Fibroblast of peridontal ligament (primary cell): ENCODE results near the gene NGLY1.

ENCODE experiments used
- DNase-seq: peaks from one replicate; pipeline ENCODE4 v3.0.0-alpha.2; 2010; ENCODE audit errors: extremely low read depth

Gene NGLY1

GRCh38 chr3:25782938-25783660 is at the start of gene NGLY1:
Gene NGLY1, minus strand, starts transcription at chr3:25783443. Its CDS starts 53 bp downstream, at chr3:25783390.
- DNase-seq = peak; percentile 66

- DNase-seq = peak; percentile 61
Measured at GRCh38 chr3:25831578-25831977, 48.3 kb upstream of the NGLY1 start.

- no peak for DNase-seq
Measured at GRCh38 chr3:25830373-25831280, 47.4 kb upstream of the NGLY1 start.

- DNase-seq = no peak
Measured at GRCh38 chr3:25826510-25826909, 43.3 kb upstream of the NGLY1 start.

GRCh38 chr3:25823314-25823713 is 40.1 kb upstream of the NGLY1 start:
- DNase-seq = no peak

GRCh38 chr3:25821746-25822573 is 38.7 kb upstream of the NGLY1 start:
- DNase-seq = no peak

GRCh38 chr3:25820816-25821486 is 37.7 kb upstream of the NGLY1 start:
- DNase-seq = no peak

- peak; percentile 99 for DNase-seq
Measured at GRCh38 chr3:25820366-25820765, 37.1 kb upstream of the NGLY1 start.

GRCh38 chr3:25818335-25818734 is 35.1 kb upstream of the NGLY1 start:
- no peak for DNase-seq

- DNase-seq = no peak
Measured at GRCh38 chr3:25817638-25818037, 34.4 kb upstream of the NGLY1 start.

- DNase-seq = no peak
Measured at GRCh38 chr3:25817107-25817506, 33.9 kb upstream of the NGLY1 start.

- no peak for DNase-seq
Measured at GRCh38 chr3:25812644-25813043, 29.4 kb upstream of the NGLY1 start.

- no peak for DNase-seq
Measured at GRCh38 chr3:25804676-25805075, 21.4 kb upstream of the NGLY1 start.

- DNase-seq = no peak
Measured at GRCh38 chr3:25803833-25804232, 20.6 kb upstream of the NGLY1 start.

- no peak for DNase-seq
Measured at GRCh38 chr3:25801786-25802185, 18.5 kb upstream of the NGLY1 start.

GRCh38 chr3:25789596-25790556 is 6.6 kb upstream of the NGLY1 start, which contains the start of gene OXSM:
Gene OXSM, plus strand, starts transcription at chr3:25790090. Its CDS starts 931 bp downstream, at chr3:25791021.
- peak; percentile 89 for DNase-seq

- no peak for DNase-seq
Measured at GRCh38 chr3:25789209-25789595, 6.0 kb upstream of the NGLY1 start.

- no peak for DNase-seq
Measured at GRCh38 chr3:25787689-25788088, 4.4 kb upstream of the NGLY1 start.

- no peak for DNase-seq
Measured at GRCh38 chr3:25785826-25786225, 2.6 kb upstream of the NGLY1 start.

- DNase-seq = no peak
Measured at GRCh38 chr3:25784971-25785370, 1.7 kb upstream of the NGLY1 start.
